Right lobe of liver (tissue), 6 donors: ENCODE results near the gene MEAK7. TPM values are rescaled to one million over a fixed set of nuclear protein-coding genes. Genes with fewer than 3 reads are reported as not detected.

Source experiments
- ATAC-seq, 4 donors: fragments of 200-7000 bp; cut with Tn5 transposase; one replicate each; pipeline ENCODE4 v1.9.1; 2020; ENCODE audit warnings: mild to moderate bottlenecking in 4 of 4, moderate library complexity in 4 of 4
- DNase-seq, 3 donors: peaks; one replicate each; pipeline ENCODE4 v3.0.0-alpha.2; 2020
- H3K27ac ChIP-seq, 3 donors: fragments of 200-600 bp; one replicate each; pipeline ENCODE4 v1.8.0; 2022
- H3K27me3 ChIP-seq, 2 donors: fragments of 200-600 bp; one replicate each; pipeline ENCODE4 v1.8.0; 2022
- H3K36me3 ChIP-seq, 4 donors: fragments of 200-600 bp; sonication (generic) in 1 of 4; one replicate each; pipeline versions ENCODE4 v1.5.1 to v1.8.0; 2017 to 2022; ENCODE audit warnings: control low read depth in 1 of 4
- H3K4me1 ChIP-seq, 4 donors: fragments of 200-600 bp; sonication (generic) in 1 of 4; one replicate each; pipeline versions ENCODE4 v1.5.1 to v1.8.0; 2017 to 2022; ENCODE audit warnings: control low read depth in 1 of 4
- H3K4me3 ChIP-seq, 3 donors: fragments of 200-600 bp; one replicate each; pipeline ENCODE4 v1.8.0; 2022
- H3K9me3 ChIP-seq, 4 donors: fragments of 200-600 bp; sonication (generic) in 1 of 4; one replicate each; pipeline versions ENCODE4 v1.5.1 to v1.8.0; 2017 to 2022; ENCODE audit warnings: control low read depth in 1 of 4
- CTCF ChIP-seq, 4 donors: fragments of 200-600 bp in 3 of 4; fragments of 450-650 bp in 1 of 4; IDR thresholded peaks; one replicate each; pipeline versions ENCODE4 v1.5.1 to v1.8.0; 2016 to 2022; ENCODE audit warnings: antibody characterized with exemption in 4 of 4, mild to moderate bottlenecking in 2 of 4
- POLR2A ChIP-seq: fragments of 450-650 bp; IDR thresholded peaks from one replicate; pipeline ENCODE4 v1.6.1; 2017; ENCODE audit warnings: antibody characterized with exemption, mild to moderate bottlenecking
- WGBS: methylation state at CpG from one replicate; pipeline ENCODE4 v1.1.6; 2018; ENCODE audit warnings: low coverage, low lambda C conversion rate; ENCODE audit not compliant: insufficient coverage; ENCODE audit errors: missing lambda C conversion rate; 5-methylcytosine and 5-hydroxymethylcytosine counted together
- intact Hi-C, 2 donors: fragments of 100-400 bp; cut with DNase I; formaldehyde crosslinking; loops; one replicate each; pipeline versions ENCODE4 v1.11.2 to v1.14.1; 2022
- total RNA-seq, 6 experiments: library from RNA; depleted of rRNA in 2 of 6; stranded (reverse); fragments of >200 nt in 2 of 6; fragmentation: NEBNext Ultra II Directional in 3 of 6; extraction: Animal tissue kit (Norgen Biotek cat#: 25700) in 3 of 6; gene quantifications; one replicate each; pipeline versions ENCODE4 v1.1.0 to v1.2.4, GENCODE V29; 2016 to 2023
- donor health status: DM: no; HTN: yes; CAD: no.
- donor health status: DM: no; HTN: no; CAD: no.
- donor health status: DM: no; HTN: no; CAD: no.
- donor health status: DM: no; HTN: yes; CAD: no.
- donor health status: DM: no; HTN: yes; CAD: no.

Gene MEAK7
- total RNA-seq, 6 experiments from 2014 or later: 2.9 to 5.2 (median 3.4) TPM

- 80% methylated on average over 7 of the region's 24 CpGs for WGBS
- Histone ChIP-seq H3K27me3 (no peaks in the 10 kb centered on the region), H3K27ac (no peak overlapping the region), H3K4me1 (no peaks in the 10 kb centered on the region), H3K36me3 (no peaks in the 10 kb centered on the region), H3K9me3 (no peaks in the 10 kb centered on the region), H3K4me3 (no peak overlapping the region)
- DNase-seq (no peak), ATAC-seq (no peak)
- intact Hi-C loops: no loop called here
- no peak for TF ChIP-seq CTCF (IDR thresholded peaks at IDR 0.05)
- TF ChIP-seq POLR2A: no peak
These were observed 41.9 kb downstream of the MEAK7 start for GRCh38 chr16:84462296-84463210.

GRCh38 chr16:84461413-84462295 lies 42.8 kb downstream of the MEAK7 start:
- TF ChIP-seq CTCF (IDR thresholded peaks at IDR 0.05) (no peak), POLR2A (no peak)
- peak in 1 of 4 donors; percentile 7 for ATAC-seq
- no peak overlapping the region for H3K27ac ChIP-seq
- no peaks in the 10 kb centered on the region for H3K4me1 ChIP-seq
- DNase-seq: peak in 1 of 3 donors; percentile 41
- H3K9me3 ChIP-seq: no peaks in the 10 kb centered on the region
- H3K36me3 ChIP-seq: no peaks in the 10 kb centered on the region
- H3K27me3 ChIP-seq: no peaks in the 10 kb centered on the region
- WGBS: 87% methylated on average over 13 of the region's 30 CpGs
- no peak overlapping the region for H3K4me3 ChIP-seq
- intact Hi-C loops: no loop called here

- 52% methylated on average over 4 of the region's 8 CpGs for WGBS
- Histone ChIP-seq H3K9me3 (no peaks in the 10 kb centered on the region), H3K4me3 (no peak overlapping the region), H3K27me3 (no peaks in the 10 kb centered on the region), H3K36me3 (no peaks in the 10 kb centered on the region), H3K4me1 (no peaks in the 10 kb centered on the region), H3K27ac (no peak overlapping the region)
- TF ChIP-seq CTCF (IDR thresholded peaks at IDR 0.05): no peak
- no peak for TF ChIP-seq POLR2A
- peak; percentile 36 to 65 (median 50) for ATAC-seq
- intact Hi-C loops: no loop called here
- DNase-seq: peak in 1 of 3 donors; percentile 38
These were observed 43.4 kb downstream of the MEAK7 start for GRCh38 chr16:84461029-84461412.

- no peak overlapping the region for H3K4me3 ChIP-seq
- H3K36me3 ChIP-seq: no peaks in the 10 kb centered on the region
- H3K27ac ChIP-seq: no peak overlapping the region
- intact Hi-C loops: no loop called here
- no peaks in the 10 kb centered on the region for H3K27me3 ChIP-seq
- no peaks in the 10 kb centered on the region for H3K9me3 ChIP-seq
- ATAC-seq (no peak), DNase-seq (peak in 1 of 3 donors; percentile 36)
- WGBS: 71% methylated on average over 11 of the region's 20 CpGs
- H3K4me1 ChIP-seq: no peaks in the 10 kb centered on the region
- TF ChIP-seq CTCF (IDR thresholded peaks at IDR 0.05): no peak
- no peak for TF ChIP-seq POLR2A
These were observed 43.9 kb downstream of the MEAK7 start for GRCh38 chr16:84460406-84461028.
